ES-I3 (cell line): ENCODE data around the gene CGNL1.

Experiments used
- H3K36me3 ChIP-seq: 2 replicates; pipeline ENCODE4 v1.6.1; 2013; ENCODE audit warnings: mild to moderate bottlenecking, low read length, control low read depth, moderate library complexity; ENCODE audit not compliant: insufficient read depth
- H3K4me1 ChIP-seq: 2 replicates; pipeline ENCODE4 v1.6.1; 2013; ENCODE audit warnings: mild to moderate bottlenecking, control low read depth, low read length; ENCODE audit not compliant: insufficient read depth
- H3K9ac ChIP-seq: 2 replicates; pipeline ENCODE4 v1.6.1; 2013; ENCODE audit warnings: low read depth, mild to moderate bottlenecking, low read length, moderate library complexity
- H3K9me3 ChIP-seq: 2 replicates; pipeline ENCODE4 v1.6.1; 2013; ENCODE audit warnings: mild to moderate bottlenecking, low read length, moderate library complexity; ENCODE audit not compliant: control insufficient read depth, insufficient read depth

CGNL1 gene

GRCh38 chr15:57340682-57341259 is 35.5 kb upstream of the CGNL1 start:
- Histone ChIP-seq H3K9me3 (no peaks in the 10 kb centered on the region), H3K36me3 (no peaks in the 10 kb centered on the region)

GRCh38 chr15:57343048-57343447 is 33.3 kb upstream of the CGNL1 start:
- H3K36me3 ChIP-seq, result no peaks in the 10 kb centered on the region
- H3K9ac ChIP-seq, result no peak overlapping the region
- no peaks in the 10 kb centered on the region for H3K9me3 ChIP-seq
- peaks cover 4% of the 10 kb centered on the region for H3K4me1 ChIP-seq

More at GRCh38 chr15:57340682-57341259, 35.5 kb upstream of the CGNL1 start:
- peaks cover 6% of the 10 kb centered on the region for H3K4me1 ChIP-seq
- no peak overlapping the region for H3K9ac ChIP-seq

GRCh38 chr15:57343498-57343897 is 32.8 kb upstream of the CGNL1 start:
- Histone ChIP-seq H3K9me3 (no peaks in the 10 kb centered on the region), H3K36me3 (no peaks in the 10 kb centered on the region), H3K4me1 (peaks cover 4% of the 10 kb centered on the region; the same call in 1 of the 2 replicates), H3K9ac (no peak overlapping the region)

GRCh38 chr15:57344282-57344681 is 32.0 kb upstream of the CGNL1 start:
- Histone ChIP-seq H3K4me1 (peaks cover 4% of the 10 kb centered on the region; the same call in 1 of the 2 replicates), H3K36me3 (no peaks in the 10 kb centered on the region), H3K9me3 (no peaks in the 10 kb centered on the region), H3K9ac (no peak overlapping the region)

- Histone ChIP-seq H3K9ac (no peak overlapping the region), H3K9me3 (no peaks in the 10 kb centered on the region), H3K4me1 (peaks cover 4% of the 10 kb centered on the region; the same call in 1 of the 2 replicates), H3K36me3 (no peaks in the 10 kb centered on the region)
Measured at GRCh38 chr15:57345584-57345983, 30.7 kb upstream of the CGNL1 start.

GRCh38 chr15:57348081-57348480 is 28.2 kb upstream of the CGNL1 start:
- no peaks in the 10 kb centered on the region for H3K36me3 ChIP-seq
- H3K9me3 ChIP-seq, result no peaks in the 10 kb centered on the region
- H3K9ac ChIP-seq, result no peak overlapping the region
- H3K4me1 ChIP-seq, result peaks cover 4% of the 10 kb centered on the region; the same call in 1 of the 2 replicates

- H3K4me1 ChIP-seq, result peaks cover 25% of the 10 kb centered on the region
- H3K9ac ChIP-seq, result no peak overlapping the region
- no peaks in the 10 kb centered on the region; the same call in 1 of the 2 replicates for H3K36me3 ChIP-seq
- H3K9me3 ChIP-seq, result no peaks in the 10 kb centered on the region
Measured at GRCh38 chr15:57352535-57353316, 23.6 kb upstream of the CGNL1 start.

GRCh38 chr15:57353317-57353804 is 22.9 kb upstream of the CGNL1 start:
- no peaks in the 10 kb centered on the region; the same call in 1 of the 2 replicates for H3K36me3 ChIP-seq
- no peaks in the 10 kb centered on the region for H3K9me3 ChIP-seq
- H3K4me1 ChIP-seq, result peaks cover 25% of the 10 kb centered on the region
- no peak overlapping the region for H3K9ac ChIP-seq

GRCh38 chr15:57354436-57355123 is 21.7 kb upstream of the CGNL1 start:
- Histone ChIP-seq H3K4me1 (peaks cover 25% of the 10 kb centered on the region), H3K9me3 (no peaks in the 10 kb centered on the region), H3K36me3 (no peaks in the 10 kb centered on the region; the same call in 1 of the 2 replicates), H3K9ac (no peak overlapping the region)

GRCh38 chr15:57355259-57355658 is 21.0 kb upstream of the CGNL1 start:
- Histone ChIP-seq H3K4me1 (peaks cover 25% of the 10 kb centered on the region), H3K9ac (no peak overlapping the region), H3K9me3 (no peaks in the 10 kb centered on the region), H3K36me3 (no peaks in the 10 kb centered on the region; the same call in 1 of the 2 replicates)

GRCh38 chr15:57356178-57356577 is 20.1 kb upstream of the CGNL1 start:
- Histone ChIP-seq H3K4me1 (peaks cover 25% of the 10 kb centered on the region), H3K36me3 (no peaks in the 10 kb centered on the region; the same call in 1 of the 2 replicates), H3K9ac (no peak overlapping the region), H3K9me3 (no peaks in the 10 kb centered on the region; the same call in 1 of the 2 replicates)

GRCh38 chr15:57356636-57357035 is 19.7 kb upstream of the CGNL1 start:
- no peak overlapping the region for H3K9ac ChIP-seq
- H3K9me3 ChIP-seq, result no peaks in the 10 kb centered on the region; the same call in 1 of the 2 replicates
- peaks cover 25% of the 10 kb centered on the region for H3K4me1 ChIP-seq
- no peaks in the 10 kb centered on the region; the same call in 1 of the 2 replicates for H3K36me3 ChIP-seq

GRCh38 chr15:57357799-57358198 is 18.5 kb upstream of the CGNL1 start:
- H3K36me3 ChIP-seq, result no peaks in the 10 kb centered on the region; the same call in 1 of the 2 replicates
- H3K9ac ChIP-seq, result no peak overlapping the region
- no peaks in the 10 kb centered on the region; the same call in 1 of the 2 replicates for H3K9me3 ChIP-seq
- H3K4me1 ChIP-seq, result peaks cover 25% of the 10 kb centered on the region

- no peaks in the 10 kb centered on the region; the same call in 1 of the 2 replicates for H3K36me3 ChIP-seq
- no peaks in the 10 kb centered on the region; the same call in 1 of the 2 replicates for H3K9me3 ChIP-seq
- peaks cover 25% of the 10 kb centered on the region for H3K4me1 ChIP-seq
- H3K9ac ChIP-seq, result no peak overlapping the region
Measured at GRCh38 chr15:57358571-57358970, 17.7 kb upstream of the CGNL1 start.
